ENCODE measurements around the gene PAX5. TPM values are rescaled to one million over a fixed set of nuclear protein-coding genes. Genes with fewer than 3 reads are reported as not detected.

The PAX5 gene
- total RNA-seq, 1 experiment from 2014 or later = not detected

- H3K27ac ChIP-seq = no peak overlapping the region
- H3K9me3 ChIP-seq (ENCODE audit: insufficient read depth, low read depth) = no peaks in the 10 kb centered on the region
- no peak overlapping the region for H2AFZ ChIP-seq
- H3K36me3 ChIP-seq (ENCODE audit: low read depth) = no peaks in the 10 kb centered on the region
- H3K4me1 ChIP-seq (replicated peaks; ENCODE audit: insufficient read depth) = no peaks in the 10 kb centered on the region
- no peaks in the 10 kb centered on the region for H4K20me1 ChIP-seq (ENCODE audit: insufficient read depth)
- no peak for TF ChIP-seq CTCF (conservative IDR thresholded peaks at IDR 0.05)
- no peak for TF ChIP-seq EZH2 (IDR thresholded peaks at IDR 0.05; ENCODE audit: low read depth)
- no peaks in the 10 kb centered on the region for H3F3A ChIP-seq (ENCODE audit: insufficient read depth, low read depth)
- no peaks in the 10 kb centered on the region for H3K79me2 ChIP-seq (ENCODE audit: low read depth)
- H3K4me2 ChIP-seq = no peak overlapping the region
- H3K9me2 ChIP-seq (ENCODE audit: insufficient read depth) = no peaks in the 10 kb centered on the region
- ChIA-PET CTCF (no interaction called here), POLR2A (ENCODE audit: unreplicated experiment) (no interaction called here)
- H3K27me3 ChIP-seq (ENCODE audit: insufficient read depth, low read depth) = peaks cover 26% of the 10 kb centered on the region
- BruUV-seq (replicated peaks) = no TSS peak
- H3K4me3 ChIP-seq = no peak overlapping the region
- no peak for DNase-seq
- intact Hi-C loops (cut with micrococcal nuclease; ENCODE audit: unreplicated experiment) = no loop called here
Observed at GRCh38 chr9:36808251-36808650, 225.8 kb downstream of the PAX5 start.

GRCh38 chr9:36803961-36804360 is 230.1 kb downstream of the PAX5 start:
- Histone ChIP-seq H3K79me2 (ENCODE audit: low read depth) (no peaks in the 10 kb centered on the region), H3K36me3 (ENCODE audit: low read depth) (no peaks in the 10 kb centered on the region), H3K27me3 (ENCODE audit: insufficient read depth, low read depth) (peaks cover 44% of the 10 kb centered on the region), H3K9me2 (ENCODE audit: insufficient read depth) (no peaks in the 10 kb centered on the region), H3K4me2 (no peak overlapping the region), H3F3A (ENCODE audit: insufficient read depth, low read depth) (no peaks in the 10 kb centered on the region), H4K20me1 (ENCODE audit: insufficient read depth) (no peaks in the 10 kb centered on the region), H3K4me3 (no peak overlapping the region), H3K27ac (no peak overlapping the region), H2AFZ (no peak overlapping the region), H3K9me3 (ENCODE audit: insufficient read depth, low read depth) (no peaks in the 10 kb centered on the region), H3K4me1 (replicated peaks; ENCODE audit: insufficient read depth) (no peaks in the 10 kb centered on the region)
- BruUV-seq (replicated peaks) = no TSS peak
- CTCF ChIA-PET = no interaction called here
- POLR2A ChIA-PET (ENCODE audit: unreplicated experiment) = no interaction called here
- TF ChIP-seq EZH2 (IDR thresholded peaks at IDR 0.05; ENCODE audit: low read depth) = no peak
- TF ChIP-seq CTCF (conservative IDR thresholded peaks at IDR 0.05) = no peak
- intact Hi-C loops (cut with micrococcal nuclease; ENCODE audit: unreplicated experiment) = no loop called here
- DNase-seq = no peak

GRCh38 chr9:36802201-36802920 is 231.7 kb downstream of the PAX5 start:
- no peaks in the 10 kb centered on the region for H3F3A ChIP-seq (ENCODE audit: insufficient read depth, low read depth)
- no peaks in the 10 kb centered on the region for H3K4me1 ChIP-seq (replicated peaks; ENCODE audit: insufficient read depth)
- TF ChIP-seq CTCF (conservative IDR thresholded peaks at IDR 0.05) (no peak), EZH2 (IDR thresholded peaks at IDR 0.05; ENCODE audit: low read depth) (no peak)
- no peaks in the 10 kb centered on the region for H3K79me2 ChIP-seq (ENCODE audit: low read depth)
- DNase-seq = no peak
- intact Hi-C loops (cut with micrococcal nuclease; ENCODE audit: unreplicated experiment) = no loop called here
- H3K4me2 ChIP-seq = no peak overlapping the region
- BruUV-seq (replicated peaks) = no TSS peak
- H3K9me2 ChIP-seq (ENCODE audit: insufficient read depth) = no peaks in the 10 kb centered on the region
- H3K4me3 ChIP-seq = no peak overlapping the region
- H3K27ac ChIP-seq = no peak overlapping the region
- no peaks in the 10 kb centered on the region for H3K36me3 ChIP-seq (ENCODE audit: low read depth)
- CTCF ChIA-PET = interaction anchor here (0.7 kb wide), 1 partner anchor 162 kb away, joined by 6 read pairs; no protein-coding TSS in a partner anchor
- POLR2A ChIA-PET (ENCODE audit: unreplicated experiment) = no interaction called here
- H4K20me1 ChIP-seq (ENCODE audit: insufficient read depth) = no peaks in the 10 kb centered on the region
- H3K9me3 ChIP-seq (ENCODE audit: insufficient read depth, low read depth) = no peaks in the 10 kb centered on the region
- no peak overlapping the region for H2AFZ ChIP-seq
- peaks cover 39% of the 10 kb centered on the region; the same call in 1 of the 2 replicates for H3K27me3 ChIP-seq (ENCODE audit: insufficient read depth, low read depth)
